HepG2 (cell line): ENCODE results near the gene FAM219A. TPM values are rescaled to one million over a fixed set of nuclear protein-coding genes. Genes with fewer than 3 reads are reported as not detected.
A peak's percentile ranks its signal among the peaks of the same experiment; 100 is the strongest.

ENCODE experiments used
- ATF7 ChIP-seq, 2 experiments: fragments of 450-650 bp in 1 of 2; sonication (generic) in 1 of 2; formaldehyde crosslinking in 1 of 2; IDR thresholded peaks; 2 replicates each; pipeline versions ENCODE4 v1.4.0 to v1.6.1; 2016 to 2020; ENCODE audit warnings: antibody characterized with exemption in 1 of 2, mild to moderate bottlenecking in 1 of 2, missing genetic modification reagents in 1 of 2
- ATF7-NPFF ChIP-seq: sonication (generic); formaldehyde crosslinking; IDR thresholded peaks from 2 replicates; pipeline ENCODE4 v1.8.1; 2023; ENCODE audit warnings: mild to moderate bottlenecking, low read depth, missing genetic modification reagents, moderate library complexity
- BHLHE40 ChIP-seq: IDR thresholded peaks from 2 replicates; pipeline ENCODE4 v1.6.1; 2011; ENCODE audit warnings: low read length, improper control_type of control experiment
- CBFB ChIP-seq: sonication (generic); formaldehyde crosslinking; IDR thresholded peaks from 2 replicates; pipeline ENCODE4 v1.4.0; 2020; ENCODE audit warnings: missing genetic modification reagents
- DNMT1 ChIP-seq: sonication (generic); formaldehyde crosslinking; IDR thresholded peaks from 2 replicates; pipeline ENCODE4 v1.5.1; 2020; ENCODE audit warnings: mild to moderate bottlenecking, missing genetic modification reagents
- KDM6A ChIP-seq: IDR thresholded peaks from 2 replicates; pipeline ENCODE4 v1.6.1; 2016; ENCODE audit warnings: low read depth
- MXI1 ChIP-seq: IDR thresholded peaks from 3 replicates; pipeline ENCODE4 v1.6.1; 2012; ENCODE audit warnings: low read depth, low read length, inconsistent platforms, borderline replicate concordance
- POLR2AphosphoS5 ChIP-seq: IDR thresholded peaks from 2 replicates; pipeline ENCODE4 v1.6.1; 2012; ENCODE audit warnings: low read depth, low read length
- WIZ ChIP-seq: sonication (generic); formaldehyde crosslinking; IDR thresholded peaks from 2 replicates; pipeline ENCODE4 v1.5.1; 2020; ENCODE audit warnings: mild to moderate bottlenecking, missing genetic modification reagents
- ZFP36 ChIP-seq: fragments of 150-350 bp; IDR thresholded peaks from 2 replicates; pipeline ENCODE4 v1.6.1; 2018; ENCODE audit warnings: borderline replicate concordance, low read length, low read depth; ENCODE audit not compliant: partially characterized antibody
- ZNF660 ChIP-seq: sonication (generic); formaldehyde crosslinking; IDR thresholded peaks from 2 replicates; pipeline ENCODE4 v1.5.1; 2020; ENCODE audit warnings: mild to moderate bottlenecking, low read depth, missing genetic modification reagents, borderline replicate concordance
- ZNF879 ChIP-seq: sonication (generic); formaldehyde crosslinking; IDR thresholded peaks from 2 replicates; pipeline ENCODE4 v1.8.1; 2023; ENCODE audit warnings: missing genetic modification reagents
- polyA plus RNA-seq, 8 experiments: library from polyadenylated mRNA; depleted of rRNA in 3 of 8; stranded (reverse) in 7 of 8; unstranded in 1 of 8; fragments of >200 nt; fragmentation: Illumina TruSeq in 4 of 8; extraction: Trizol in 4 of 8; gene quantifications; 2 replicates each; pipeline versions ENCODE4 v1.2.1 to v1.2.3, GENCODE V29; 2011 to 2016; ENCODE audit warnings: low read depth in 4 of 8, missing spikeins in 1 of 8, mixed read lengths in 1 of 8; ENCODE audit not compliant: insufficient read depth in 1 of 8
- total RNA-seq, 5 experiments: library from RNA; depleted of rRNA; stranded (reverse); fragments of >200 nt; fragmentation: Illumina TruSeq; extraction: Trizol; gene quantifications; 2 replicates each; pipeline ENCODE4 v1.2.3, GENCODE V29; 2016; ENCODE audit warnings: low read depth in 1 of 5
- TF ChIP-seq, protein P1 (sequence below): sonication (generic); formaldehyde crosslinking; IDR thresholded peaks from 2 replicates; pipeline ENCODE4 v1.5.0; 2020; ENCODE audit warnings: missing genetic modification reagents
- TF ChIP-seq, protein P2 (sequence below): sonication (generic); formaldehyde crosslinking; IDR thresholded peaks from 2 replicates; pipeline ENCODE4 v1.5.0; 2020; ENCODE audit warnings: missing genetic modification reagents
- TF ChIP-seq, protein P3 (sequence below): sonication (generic); formaldehyde crosslinking; IDR thresholded peaks from 2 replicates; pipeline ENCODE4 v1.4.0; 2020; ENCODE audit warnings: mild to moderate bottlenecking, missing genetic modification reagents
- TF ChIP-seq, protein P4 (sequence below): IDR thresholded peaks from 2 replicates; pipeline ENCODE4 v1.6.1; 2018; ENCODE audit warnings: missing genetic modification reagents, mild to moderate bottlenecking, missing compliant biosample characterization
- TF ChIP-seq, protein P5 (sequence below): sonication (generic); formaldehyde crosslinking; IDR thresholded peaks from 2 replicates; pipeline ENCODE4 v1.9.0; 2021; ENCODE audit warnings: missing genetic modification reagents, mild to moderate bottlenecking, borderline replicate concordance
- TF ChIP-seq, protein P6 (sequence below): sonication (generic); formaldehyde crosslinking; IDR thresholded peaks from 2 replicates; pipeline ENCODE4 v1.4.0; 2020; ENCODE audit warnings: mild to moderate bottlenecking, missing genetic modification reagents
- TF ChIP-seq, protein P7 (sequence below): sonication (generic); formaldehyde crosslinking; IDR thresholded peaks from 2 replicates; pipeline ENCODE4 v1.4.0; 2020; ENCODE audit warnings: mild to moderate bottlenecking, low read depth, missing genetic modification reagents

FAM219A gene
- total and polyA plus RNA-seq, 2 of the 13 experiments (the other 11 are each of a cell fraction or from before 2014, with no cell fraction given) = 3.9 to 6.4 TPM

DNA sequence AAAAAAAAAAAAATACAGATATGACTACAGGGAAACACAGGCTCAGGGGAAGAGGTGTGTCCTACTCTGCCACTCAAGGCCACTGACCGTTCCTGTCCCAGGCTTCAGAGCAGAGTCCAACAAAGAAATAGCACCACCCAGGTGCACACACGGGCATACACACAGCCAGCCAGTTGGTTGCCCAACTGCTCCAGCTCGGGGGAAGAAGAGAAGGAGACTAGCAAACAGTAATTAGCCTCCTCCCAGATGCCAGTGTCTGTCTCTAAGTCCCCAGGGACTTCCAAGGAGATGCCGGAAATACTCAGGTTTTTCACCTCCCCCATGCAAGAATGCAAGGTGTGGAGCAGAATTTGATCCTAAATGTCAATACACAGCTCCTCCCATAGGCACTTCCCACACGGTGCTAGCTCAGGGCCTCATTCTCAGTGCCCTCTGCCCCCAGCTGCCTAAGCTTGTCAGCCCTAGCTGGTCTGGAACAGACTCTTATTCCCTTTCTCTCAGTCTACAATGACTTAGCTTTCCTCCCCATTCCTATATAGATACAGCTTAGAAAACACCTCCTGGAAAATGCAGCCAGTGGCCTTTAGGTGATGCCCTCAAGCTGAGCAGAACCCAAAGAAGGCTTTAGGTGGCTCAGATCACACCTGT is 83.3 kb downstream of the FAM219A start (continued):
- TF ChIP-seq, protein P1, sequence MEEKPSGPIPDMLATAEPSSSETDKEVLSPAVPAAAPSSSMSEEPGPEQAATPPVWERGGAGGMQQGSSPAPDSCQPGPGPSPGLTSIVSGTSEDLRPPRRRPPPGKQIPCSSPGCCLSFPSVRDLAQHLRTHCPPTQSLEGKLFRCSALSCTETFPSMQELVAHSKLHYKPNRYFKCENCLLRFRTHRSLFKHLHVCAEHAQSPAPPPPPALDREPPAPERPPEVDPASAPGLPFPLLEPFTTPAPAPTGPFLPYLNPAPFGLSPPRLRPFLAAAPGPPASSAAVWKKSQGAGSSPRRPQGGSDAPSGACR = 0 out of 2 replicates have a peak, but pooled peaks have one; percentile 63
- TF ChIP-seq, protein P2, sequence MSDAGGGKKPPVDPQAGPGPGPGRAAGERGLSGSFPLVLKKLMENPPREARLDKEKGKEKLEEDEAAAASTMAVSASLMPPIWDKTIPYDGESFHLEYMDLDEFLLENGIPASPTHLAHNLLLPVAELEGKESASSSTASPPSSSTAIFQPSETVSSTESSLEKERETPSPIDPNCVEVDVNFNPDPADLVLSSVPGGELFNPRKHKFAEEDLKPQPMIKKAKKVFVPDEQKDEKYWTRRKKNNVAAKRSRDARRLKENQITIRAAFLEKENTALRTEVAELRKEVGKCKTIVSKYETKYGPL = no peak
- TF ChIP-seq KDM6A (CRISPR knock-in tag) = peak; percentile 79
- no peak for TF ChIP-seq BHLHE40
- no peak for TF ChIP-seq CBFB
- TF ChIP-seq, protein P3, sequence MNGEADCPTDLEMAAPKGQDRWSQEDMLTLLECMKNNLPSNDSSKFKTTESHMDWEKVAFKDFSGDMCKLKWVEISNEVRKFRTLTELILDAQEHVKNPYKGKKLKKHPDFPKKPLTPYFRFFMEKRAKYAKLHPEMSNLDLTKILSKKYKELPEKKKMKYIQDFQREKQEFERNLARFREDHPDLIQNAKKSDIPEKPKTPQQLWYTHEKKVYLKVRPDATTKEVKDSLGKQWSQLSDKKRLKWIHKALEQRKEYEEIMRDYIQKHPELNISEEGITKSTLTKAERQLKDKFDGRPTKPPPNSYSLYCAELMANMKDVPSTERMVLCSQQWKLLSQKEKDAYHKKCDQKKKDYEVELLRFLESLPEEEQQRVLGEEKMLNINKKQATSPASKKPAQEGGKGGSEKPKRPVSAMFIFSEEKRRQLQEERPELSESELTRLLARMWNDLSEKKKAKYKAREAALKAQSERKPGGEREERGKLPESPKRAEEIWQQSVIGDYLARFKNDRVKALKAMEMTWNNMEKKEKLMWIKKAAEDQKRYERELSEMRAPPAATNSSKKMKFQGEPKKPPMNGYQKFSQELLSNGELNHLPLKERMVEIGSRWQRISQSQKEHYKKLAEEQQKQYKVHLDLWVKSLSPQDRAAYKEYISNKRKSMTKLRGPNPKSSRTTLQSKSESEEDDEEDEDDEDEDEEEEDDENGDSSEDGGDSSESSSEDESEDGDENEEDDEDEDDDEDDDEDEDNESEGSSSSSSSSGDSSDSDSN (CRISPR knock-in tag) = peak; percentile 32; the same call in 1 of the 2 replicates
- TF ChIP-seq DNMT1 (CRISPR knock-in tag) = no peak
- TF ChIP-seq ATF7 (IDR thresholded peaks at IDR 0.05) = 0 out of 2 replicates have a peak, but pooled peaks have one; percentile 7
- 0 out of 2 replicates have a peak, but pooled peaks have one; percentile 52 for TF ChIP-seq ATF7 (CRISPR knock-in tag; IDR thresholded peaks at IDR 0.05)
- TF ChIP-seq POLR2AphosphoS5 = peak; percentile 75
- no peak for TF ChIP-seq ATF7-NPFF (CRISPR knock-in tag)
- TF ChIP-seq ZNF660 (CRISPR knock-in tag) = no peak
- TF ChIP-seq, protein P4, sequence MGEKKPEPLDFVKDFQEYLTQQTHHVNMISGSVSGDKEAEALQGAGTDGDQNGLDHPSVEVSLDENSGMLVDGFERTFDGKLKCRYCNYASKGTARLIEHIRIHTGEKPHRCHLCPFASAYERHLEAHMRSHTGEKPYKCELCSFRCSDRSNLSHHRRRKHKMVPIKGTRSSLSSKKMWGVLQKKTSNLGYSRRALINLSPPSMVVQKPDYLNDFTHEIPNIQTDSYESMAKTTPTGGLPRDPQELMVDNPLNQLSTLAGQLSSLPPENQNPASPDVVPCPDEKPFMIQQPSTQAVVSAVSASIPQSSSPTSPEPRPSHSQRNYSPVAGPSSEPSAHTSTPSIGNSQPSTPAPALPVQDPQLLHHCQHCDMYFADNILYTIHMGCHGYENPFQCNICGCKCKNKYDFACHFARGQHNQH (CRISPR knock-in tag) = no peak
- TF ChIP-seq, protein P5, sequence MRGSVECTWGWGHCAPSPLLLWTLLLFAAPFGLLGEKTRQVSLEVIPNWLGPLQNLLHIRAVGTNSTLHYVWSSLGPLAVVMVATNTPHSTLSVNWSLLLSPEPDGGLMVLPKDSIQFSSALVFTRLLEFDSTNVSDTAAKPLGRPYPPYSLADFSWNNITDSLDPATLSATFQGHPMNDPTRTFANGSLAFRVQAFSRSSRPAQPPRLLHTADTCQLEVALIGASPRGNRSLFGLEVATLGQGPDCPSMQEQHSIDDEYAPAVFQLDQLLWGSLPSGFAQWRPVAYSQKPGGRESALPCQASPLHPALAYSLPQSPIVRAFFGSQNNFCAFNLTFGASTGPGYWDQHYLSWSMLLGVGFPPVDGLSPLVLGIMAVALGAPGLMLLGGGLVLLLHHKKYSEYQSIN (CRISPR knock-in tag) = no peak
- no peak for TF ChIP-seq ZFP36
- TF ChIP-seq, protein P6, sequence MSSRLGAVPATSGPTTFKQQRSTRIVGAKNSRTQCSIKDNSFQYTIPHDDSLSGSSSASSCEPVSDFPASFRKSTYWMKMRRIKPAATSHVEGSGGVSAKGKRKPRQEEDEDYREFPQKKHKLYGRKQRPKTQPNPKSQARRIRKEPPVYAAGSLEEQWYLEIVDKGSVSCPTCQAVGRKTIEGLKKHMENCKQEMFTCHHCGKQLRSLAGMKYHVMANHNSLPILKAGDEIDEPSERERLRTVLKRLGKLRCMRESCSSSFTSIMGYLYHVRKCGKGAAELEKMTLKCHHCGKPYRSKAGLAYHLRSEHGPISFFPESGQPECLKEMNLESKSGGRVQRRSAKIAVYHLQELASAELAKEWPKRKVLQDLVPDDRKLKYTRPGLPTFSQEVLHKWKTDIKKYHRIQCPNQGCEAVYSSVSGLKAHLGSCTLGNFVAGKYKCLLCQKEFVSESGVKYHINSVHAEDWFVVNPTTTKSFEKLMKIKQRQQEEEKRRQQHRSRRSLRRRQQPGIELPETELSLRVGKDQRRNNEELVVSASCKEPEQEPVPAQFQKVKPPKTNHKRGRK = no peak
- peak; percentile 55; the same call in 2 of the 3 replicates for TF ChIP-seq MXI1
- TF ChIP-seq, protein P7, sequence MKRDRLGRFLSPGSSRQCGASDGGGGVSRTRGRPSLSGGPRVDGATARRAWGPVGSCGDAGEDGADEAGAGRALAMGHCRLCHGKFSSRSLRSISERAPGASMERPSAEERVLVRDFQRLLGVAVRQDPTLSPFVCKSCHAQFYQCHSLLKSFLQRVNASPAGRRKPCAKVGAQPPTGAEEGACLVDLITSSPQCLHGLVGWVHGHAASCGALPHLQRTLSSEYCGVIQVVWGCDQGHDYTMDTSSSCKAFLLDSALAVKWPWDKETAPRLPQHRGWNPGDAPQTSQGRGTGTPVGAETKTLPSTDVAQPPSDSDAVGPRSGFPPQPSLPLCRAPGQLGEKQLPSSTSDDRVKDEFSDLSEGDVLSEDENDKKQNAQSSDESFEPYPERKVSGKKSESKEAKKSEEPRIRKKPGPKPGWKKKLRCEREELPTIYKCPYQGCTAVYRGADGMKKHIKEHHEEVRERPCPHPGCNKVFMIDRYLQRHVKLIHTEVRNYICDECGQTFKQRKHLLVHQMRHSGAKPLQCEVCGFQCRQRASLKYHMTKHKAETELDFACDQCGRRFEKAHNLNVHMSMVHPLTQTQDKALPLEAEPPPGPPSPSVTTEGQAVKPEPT = no peak
- TF ChIP-seq WIZ (CRISPR knock-in tag) = no peak
- TF ChIP-seq ZNF879 (CRISPR knock-in tag) = no peak
